Common myeloid progenitor, CD34-positive (primary cell): Measurements from ENCODE around the gene UNC119B.
"Not testable (repeated sequence)": the region's sequence is repeated elsewhere in the genome, so short reads cannot be mapped to it uniquely, and the experiment has no call there.

Source experiments
- CTCF ChIA-PET: fragments of 350-600 bp; sonication (Branson Sonifier 250); formaldehyde crosslinking; loops from one replicate; lab custom pipeline; 2021; ENCODE audit warnings: antibody characterized with exemption; lab: Charles Lee
- POLR2A ChIA-PET: fragments of 350-600 bp; sonication (Branson Sonifier 250); formaldehyde crosslinking; loops from one replicate; lab custom pipeline; 2021; ENCODE audit warnings: antibody characterized with exemption; lab: Charles Lee
- DNase-seq, 3 donors: peaks; one replicate each; pipeline versions ENCODE4 v3.0.0 to v3.0.0-alpha.2; 2013
- H3K27ac ChIP-seq, 2 experiments: 1 replicate in 1 of 2; 2 replicates in 1 of 2; pipeline ENCODE4 v1.7.0; 2013; ENCODE audit warnings: inconsistent platforms in 2 of 2, low read length in 2 of 2, mild to moderate bottlenecking in 2 of 2, low read depth in 1 of 2, moderate library complexity in 1 of 2; ENCODE audit not compliant: severe bottlenecking in 2 of 2, insufficient read depth in 1 of 2, poor library complexity in 1 of 2
- H3K27me3 ChIP-seq, 5 experiments: replicated peaks in 2 of 5; 1 replicate in 3 of 5; 2 replicates in 2 of 5; pipeline versions ENCODE4 v1.6.1 to v1.7.0; 2013; ENCODE audit warnings: low read length in 4 of 5, mild to moderate bottlenecking in 2 of 5, moderate library complexity in 2 of 5, inconsistent platforms in 1 of 5; ENCODE audit not compliant: insufficient read depth in 5 of 5, control insufficient read depth in 4 of 5
- H3K36me3 ChIP-seq, 4 experiments: 1 replicate in 2 of 4; 2 replicates in 2 of 4; pipeline versions ENCODE4 v1.6.1 to v1.7.0; 2013; ENCODE audit warnings: low read length in 3 of 4, control low read depth in 1 of 4, mild to moderate bottlenecking in 1 of 4; ENCODE audit not compliant: control insufficient read depth in 4 of 4, insufficient read depth in 4 of 4
- H3K4me1 ChIP-seq, 4 experiments: 1 replicate in 3 of 4; 2 replicates in 1 of 4; pipeline versions ENCODE4 v1.6.1 to v1.7.1; 2013; ENCODE audit warnings: low read length in 3 of 4, mild to moderate bottlenecking in 3 of 4, control low read depth in 1 of 4, inconsistent platforms in 1 of 4, moderate library complexity in 1 of 4; ENCODE audit not compliant: control insufficient read depth in 4 of 4, insufficient read depth in 4 of 4; ENCODE audit errors: control extremely low read depth in 1 of 4
- H3K4me3 ChIP-seq, 7 experiments: 1 replicate in 4 of 7; 2 replicates in 3 of 7; pipeline versions ENCODE4 v1.5.1 to v1.7.0; 2013; ENCODE audit warnings: mild to moderate bottlenecking in 7 of 7, low read length in 6 of 7, moderate library complexity in 6 of 7, inconsistent platforms in 2 of 7, low read depth in 2 of 7, control low read depth in 1 of 7; ENCODE audit not compliant: insufficient read depth in 4 of 7, control insufficient read depth in 1 of 7; ENCODE audit errors: extremely low read depth in 1 of 7
- H3K9me3 ChIP-seq, 5 experiments: 1 replicate in 4 of 5; 2 replicates in 1 of 5; pipeline versions ENCODE4 v1.6.1 to v1.7.1; 2013; ENCODE audit warnings: low read length in 4 of 5, mild to moderate bottlenecking in 2 of 5, inconsistent platforms in 1 of 5, low read depth in 1 of 5, moderate library complexity in 1 of 5; ENCODE audit not compliant: control insufficient read depth in 4 of 5, insufficient read depth in 2 of 5; ENCODE audit errors: control extremely low read depth in 1 of 5
- WGBS: methylation state at CpG from one replicate; pipeline ENCODE4 v1.1.5; 2013; ENCODE audit not compliant: insufficient coverage; 5-methylcytosine and 5-hydroxymethylcytosine counted together

Gene UNC119B

DNA sequence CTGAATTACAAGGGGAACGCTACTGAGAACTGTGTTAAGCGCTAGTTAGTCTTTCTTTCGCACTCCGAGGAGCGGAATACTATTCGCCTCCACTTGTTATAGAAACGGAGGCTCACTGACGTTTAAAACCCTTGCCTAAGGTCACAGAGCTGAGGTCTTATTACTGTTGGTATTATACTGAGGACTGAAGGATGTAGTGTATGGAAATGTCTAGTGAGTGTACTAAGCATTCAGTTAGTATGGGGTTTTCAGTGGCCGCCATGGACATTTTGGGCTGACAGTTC, 16.2 kb downstream of the UNC119B start:
- Histone ChIP-seq H3K36me3 (peaks cover 6 to 34% (median 27%) of the 10 kb centered on the region in 4 experiments), H3K27me3 (no peaks in the 10 kb centered on the region), H3K4me3 (peak overlapping the region in 6 of 7 experiments; percentile 63 to 85 (median 74)), H3K9me3 (no peaks in the 10 kb centered on the region), H3K4me1 (peaks cover 15 to 46% (median 32%) of the 10 kb centered on the region in 4 experiments), H3K27ac (no peak overlapping the region)
- ChIA-PET CTCF (no interaction called here), POLR2A (no interaction called here)
- WGBS: 89% methylated on average over 9 of the region's 9 CpGs
- no peak for DNase-seq

DNA sequence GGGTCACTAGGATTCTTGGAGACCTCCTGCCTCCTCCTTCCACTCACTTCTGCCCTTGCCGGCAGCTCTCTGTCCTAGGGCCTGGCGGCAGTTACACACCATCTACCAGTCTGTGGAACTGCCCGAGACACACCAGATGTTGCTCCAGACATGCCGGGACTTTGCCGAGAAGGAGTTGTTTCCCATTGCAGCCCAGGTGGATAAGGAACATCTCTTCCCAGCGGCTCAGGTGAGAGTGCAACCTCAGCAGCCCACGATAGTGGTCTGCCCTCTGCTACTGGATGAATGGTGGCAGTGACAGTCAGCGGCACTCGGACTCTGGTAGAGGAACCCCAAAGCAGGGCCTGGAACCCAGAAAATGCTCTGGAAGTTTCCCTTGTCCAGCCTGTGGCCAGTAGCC, 16.7 kb downstream of the UNC119B start:
- POLR2A ChIA-PET: no interaction called here
- Histone ChIP-seq H3K4me3 (peak overlapping the region in 1 of 7 experiments; percentile 15), H3K36me3 (peaks cover 6 to 31% (median 25%) of the 10 kb centered on the region in 4 experiments), H3K27ac (no peak overlapping the region), H3K9me3 (no peaks in the 10 kb centered on the region), H3K27me3 (no peaks in the 10 kb centered on the region), H3K4me1 (peaks cover 12 to 41% (median 27%) of the 10 kb centered on the region in 4 experiments)
- no peak for DNase-seq
- CTCF ChIA-PET: interaction anchor here (1.2 kb wide), 1 partner anchor 53 kb away, joined by 4 read pairs; no protein-coding TSS in a partner anchor
- 99% methylated on average over 7 of the region's 9 CpGs for WGBS

DNA sequence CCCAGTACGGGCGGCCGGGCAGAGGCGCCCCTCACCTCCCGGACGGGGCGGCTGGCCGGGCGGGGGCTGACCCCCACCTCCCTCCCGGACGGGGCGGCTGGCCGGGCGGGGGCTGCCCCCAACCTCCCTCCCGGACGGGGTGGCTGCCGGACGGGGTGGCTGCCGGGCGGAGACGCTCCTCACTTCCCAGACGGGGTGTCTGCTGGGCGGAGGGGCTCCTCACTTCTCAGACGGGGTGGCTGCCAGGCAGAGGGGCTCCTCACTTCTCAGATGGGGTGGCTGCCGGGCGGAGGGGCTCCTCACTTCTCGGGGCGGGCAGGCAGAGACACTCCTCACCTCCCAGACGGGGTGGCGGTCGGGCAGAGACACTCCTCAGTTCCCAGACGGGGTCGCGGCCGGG, 21.9 kb downstream of the UNC119B start:
- POLR2A ChIA-PET, H3K4me3 ChIP-seq, H3K27ac ChIP-seq, H3K9me3 ChIP-seq, H3K4me1 ChIP-seq, DNase-seq, H3K27me3 ChIP-seq: not testable (repeated sequence)
- CTCF ChIA-PET: interaction anchor here (0.7 kb wide), 1 partner anchor 288 kb away, joined by 3 read pairs; no protein-coding TSS in a partner anchor
- peaks cover under 1 to 34% (median 14%) of the 10 kb centered on the region in 4 experiments for H3K36me3 ChIP-seq
- WGBS: 99% methylated on average over 21 of the region's 35 CpGs

DNA sequence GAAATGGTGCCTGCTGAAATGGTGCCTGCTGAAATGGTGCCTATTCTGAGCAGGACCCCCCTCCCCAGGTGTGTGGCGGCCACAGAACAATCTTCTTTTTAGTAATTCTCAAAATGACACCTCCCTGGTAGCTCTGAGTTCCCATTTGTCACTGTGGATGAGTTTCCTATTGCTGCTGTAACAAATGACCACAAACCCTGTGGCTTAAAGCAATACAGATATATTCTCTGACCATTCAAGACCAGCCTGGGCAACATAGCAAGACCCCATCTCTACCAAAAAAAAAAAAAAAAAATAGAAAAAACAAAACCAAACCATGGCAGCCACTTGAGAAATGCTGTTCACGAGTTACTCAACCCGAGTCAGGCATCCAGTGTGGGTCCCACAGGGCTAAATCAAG, 23.3 kb downstream of the UNC119B start:
- no peak overlapping the region for H3K4me3 ChIP-seq
- H3K27ac ChIP-seq: no peak overlapping the region
- no peaks in the 10 kb centered on the region for H3K9me3 ChIP-seq
- H3K36me3 ChIP-seq: peaks cover 0 to 40% (median 15%) of the 10 kb centered on the region in 4 experiments
- POLR2A ChIA-PET: interaction anchor here (0.6 kb wide), 1 partner anchor 54 kb away, joined by 3 read pairs; no protein-coding TSS in a partner anchor
- no peaks in the 10 kb centered on the region for H3K4me1 ChIP-seq
- H3K27me3 ChIP-seq: no peaks in the 10 kb centered on the region
- DNase-seq: no peak
- CTCF ChIA-PET: no interaction called here
- 97% methylated on average over 3 of the region's 3 CpGs for WGBS

DNA sequence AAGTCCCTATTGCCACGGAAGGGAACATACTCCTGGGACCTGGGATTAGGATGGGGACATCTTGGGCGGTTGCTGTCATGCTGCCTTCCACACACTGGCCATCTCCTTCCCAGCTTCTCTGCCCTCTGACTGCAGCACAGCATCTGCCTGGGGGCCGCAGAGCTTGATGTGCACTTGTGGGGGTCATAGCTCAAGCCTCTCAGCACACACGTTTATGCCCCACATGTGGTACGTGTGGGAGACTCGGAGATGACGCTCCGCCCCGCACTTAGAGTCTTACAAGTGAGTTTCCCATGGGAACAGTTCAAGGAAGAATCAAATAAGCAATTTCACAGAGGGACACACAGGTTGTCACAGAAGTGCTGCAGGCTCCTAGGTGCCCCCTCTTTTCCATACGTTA, 24.0 kb downstream of the UNC119B start:
- no peaks in the 10 kb centered on the region for H3K9me3 ChIP-seq
- no peaks in the 10 kb centered on the region for H3K27me3 ChIP-seq
- no peaks in the 10 kb centered on the region for H3K4me1 ChIP-seq
- POLR2A ChIA-PET: no interaction called here
- no peak overlapping the region for H3K27ac ChIP-seq
- WGBS: 97% methylated on average over 10 of the region's 10 CpGs
- H3K4me3 ChIP-seq: no peak overlapping the region
- no peak for DNase-seq
- CTCF ChIA-PET: no interaction called here
- peaks cover 0 to 46% (median 13%) of the 10 kb centered on the region in 4 experiments for H3K36me3 ChIP-seq

DNA sequence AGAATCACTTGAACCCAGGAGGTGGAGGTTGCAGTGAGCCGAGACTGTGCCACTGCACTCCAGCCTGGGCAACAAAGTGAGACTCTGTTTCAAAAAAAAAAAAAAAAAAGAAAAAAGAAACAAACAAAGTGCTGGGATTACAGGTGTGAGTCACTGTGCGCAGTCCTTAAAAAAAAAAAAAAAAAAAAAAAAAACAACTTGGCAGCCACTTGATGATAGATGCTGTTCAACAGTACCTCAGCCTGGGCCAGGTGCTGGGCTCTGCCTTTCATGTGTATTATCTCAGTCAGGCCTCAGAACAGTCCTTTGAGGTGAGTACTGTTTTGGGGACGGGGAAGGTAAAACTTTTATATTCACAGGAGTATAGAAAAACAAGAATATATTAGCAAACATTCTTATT, 24.9 kb downstream of the UNC119B start:
- Histone ChIP-seq H3K4me1 (no peaks in the 10 kb centered on the region), H3K27me3 (no peaks in the 10 kb centered on the region), H3K36me3 (peaks cover 0 to 40% (median 12%) of the 10 kb centered on the region in 4 experiments), H3K9me3 (no peaks in the 10 kb centered on the region), H3K27ac (no peak overlapping the region), H3K4me3 (no peak overlapping the region)
- WGBS: 83% methylated on average over 1 of the region's 3 CpGs
- ChIA-PET CTCF (no interaction called here), POLR2A (interaction anchor here (0.7 kb wide), 1 partner anchor 129 kb away, joined by 5 read pairs; no protein-coding TSS in a partner anchor)
- DNase-seq: no peak

DNA sequence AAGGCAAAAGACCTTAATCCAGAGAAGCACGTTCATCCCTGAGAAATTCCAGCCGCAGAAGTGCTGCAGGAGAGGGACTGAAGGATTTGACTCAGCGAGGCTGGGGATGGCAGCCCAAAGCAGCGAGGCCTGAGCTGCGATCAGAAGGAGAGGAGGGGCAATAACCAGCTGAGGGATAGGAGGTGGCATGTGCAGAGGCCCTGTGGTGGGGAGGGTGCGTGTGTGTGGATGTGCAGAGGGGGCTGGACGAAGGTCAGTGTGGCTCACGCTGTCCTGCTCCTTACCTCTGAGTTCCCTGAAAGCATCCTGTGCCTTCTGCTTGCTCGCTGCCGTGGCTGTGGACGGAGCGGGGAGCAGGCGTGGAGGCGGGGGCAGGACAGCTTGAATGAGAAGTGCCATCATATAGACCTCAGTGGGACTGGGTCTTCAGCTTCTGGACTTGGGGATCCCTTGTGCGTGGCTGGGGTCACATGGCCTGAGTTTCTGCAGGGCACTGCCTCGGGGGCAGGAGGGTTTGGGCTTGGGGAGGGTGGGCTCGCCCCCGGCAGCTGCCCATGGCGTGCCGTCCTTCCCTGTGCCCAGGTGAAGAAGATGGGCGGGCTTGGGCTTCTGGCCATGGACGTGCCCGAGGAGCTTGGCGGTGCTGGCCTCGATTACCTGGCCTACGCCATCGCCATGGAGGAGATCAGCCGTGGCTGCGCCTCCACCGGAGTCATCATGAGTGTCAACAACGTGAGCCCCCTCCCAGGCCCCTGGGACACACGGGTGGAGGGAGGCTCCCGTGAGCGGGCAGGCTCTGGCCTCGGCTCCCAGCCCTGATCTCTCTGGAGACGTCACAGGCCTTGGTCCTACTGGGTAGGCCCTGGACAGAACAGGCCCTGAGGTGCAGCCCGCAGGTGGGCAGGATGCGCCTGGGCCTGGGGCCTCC, 26.4 kb downstream of the UNC119B start:
- DNase-seq: no peak
- Histone ChIP-seq H3K36me3 (peaks cover 0 to 30% (median 6%) of the 10 kb centered on the region in 4 experiments), H3K4me1 (no peaks in the 10 kb centered on the region), H3K27ac (no peak overlapping the region), H3K4me3 (no peak overlapping the region), H3K9me3 (no peaks in the 10 kb centered on the region), H3K27me3 (no peaks in the 10 kb centered on the region)
- ChIA-PET POLR2A (no interaction called here), CTCF (interaction anchor here (0.5 kb wide), 1 partner anchor 169 kb away, joined by 3 read pairs; no protein-coding TSS in a partner anchor)
- WGBS: 97% methylated on average over 37 of the region's 38 CpGs
